OCI-LY1 (cell line): ENCODE measurements around the gene TWF1.
"Not testable (repeated sequence)": the region's sequence is repeated elsewhere in the genome, so short reads cannot be mapped to it uniquely, and the experiment has no call there.

Experiments
- H2AFZ ChIP-seq: fragments of 200-600 bp; sonication (generic), shearing (Covaris generic); 2 replicates; pipeline ENCODE4 v1.6.0; 2014; ENCODE audit warnings: antibody characterized with exemption, mild to moderate bottlenecking, low read length
- H3F3A ChIP-seq: fragments of 200-600 bp; sonication (generic), shearing (Covaris generic); 2 replicates; pipeline ENCODE4 v1.6.0; 2014; ENCODE audit warnings: mild to moderate bottlenecking, antibody characterized with exemption, low read length, moderate library complexity; ENCODE audit not compliant: insufficient read depth
- H3K27ac ChIP-seq: fragments of 200-600 bp; sonication (generic); 2 replicates; pipeline ENCODE4 v1.5.1; 2014; ENCODE audit warnings: low read length, mixed run types, mild to moderate bottlenecking, low read depth; ENCODE audit not compliant: poor library complexity, severe bottlenecking
- H3K27me3 ChIP-seq: fragments of 200-600 bp; sonication (generic); 2 replicates; pipeline ENCODE4 v1.6.0; 2014; ENCODE audit warnings: antibody characterized with exemption, mild to moderate bottlenecking, low read length, moderate library complexity; ENCODE audit not compliant: insufficient read depth
- H3K36me3 ChIP-seq: fragments of 200-600 bp; sonication (generic); 2 replicates; pipeline ENCODE4 v1.6.1; 2014; ENCODE audit warnings: mild to moderate bottlenecking, antibody characterized with exemption, low read length, moderate library complexity, mixed read lengths; ENCODE audit not compliant: insufficient read depth
- H3K4me1 ChIP-seq: fragments of 200-600 bp; sonication (generic); 2 replicates; pipeline ENCODE4 v1.5.1; 2014; ENCODE audit warnings: mild to moderate bottlenecking, low read length, moderate library complexity; ENCODE audit not compliant: insufficient read depth, severe bottlenecking
- H3K4me2 ChIP-seq: fragments of 200-600 bp; sonication (generic), shearing (Covaris generic); 2 replicates; pipeline ENCODE4 v1.6.1; 2014; ENCODE audit warnings: low read length
- H3K4me3 ChIP-seq: fragments of 200-600 bp; sonication (generic); 2 replicates; pipeline ENCODE4 v1.5.1; 2014; ENCODE audit warnings: low read length, low read depth, mild to moderate bottlenecking, mixed read lengths; ENCODE audit not compliant: poor library complexity, severe bottlenecking
- H3K79me2 ChIP-seq: fragments of 200-600 bp; shearing (Covaris generic); 2 replicates; pipeline ENCODE4 v1.6.1; 2016; ENCODE audit warnings: mixed run types, low read length, mixed read lengths; ENCODE audit not compliant: insufficient read depth
- H3K9ac ChIP-seq: fragments of 200-600 bp; sonication (generic), shearing (Covaris generic); 2 replicates; pipeline ENCODE4 v1.6.1; 2014; ENCODE audit warnings: mild to moderate bottlenecking, low read length, mixed read lengths
- H3K9me2 ChIP-seq: fragments of 200-600 bp; sonication (generic), shearing (Covaris generic); 2 replicates; pipeline ENCODE4 v1.6.1; 2014; ENCODE audit warnings: low read depth, mild to moderate bottlenecking, low read length, mixed read lengths
- H3K9me3 ChIP-seq: fragments of 200-600 bp; shearing (Covaris generic); 2 replicates; pipeline ENCODE4 v1.6.1; 2014; ENCODE audit warnings: low read length, mixed read lengths
- H4K20me1 ChIP-seq: fragments of 200-600 bp; sonication (generic), shearing (Covaris generic); 2 replicates; pipeline ENCODE4 v1.6.0; 2016; ENCODE audit warnings: mild to moderate bottlenecking, low read length; ENCODE audit not compliant: insufficient read depth
- EZH2 ChIP-seq: fragments of 200-600 bp; sonication (generic), shearing (Covaris generic); IDR thresholded peaks from 2 replicates; pipeline ENCODE4 v1.8.0; 2017; ENCODE audit warnings: borderline replicate concordance, mixed run types, mild to moderate bottlenecking, antibody characterized with exemption, low read length, moderate library complexity, mixed read lengths
- TF ChIP-seq, protein P1 (sequence below): fragments of 200-600 bp; sonication (generic), shearing (Covaris generic); IDR thresholded peaks from 2 replicates; pipeline ENCODE4 v1.5.1; 2017; ENCODE audit warnings: mild to moderate bottlenecking, antibody characterized with exemption, low read length, moderate library complexity, mixed read lengths

The TWF1 gene

DNA sequence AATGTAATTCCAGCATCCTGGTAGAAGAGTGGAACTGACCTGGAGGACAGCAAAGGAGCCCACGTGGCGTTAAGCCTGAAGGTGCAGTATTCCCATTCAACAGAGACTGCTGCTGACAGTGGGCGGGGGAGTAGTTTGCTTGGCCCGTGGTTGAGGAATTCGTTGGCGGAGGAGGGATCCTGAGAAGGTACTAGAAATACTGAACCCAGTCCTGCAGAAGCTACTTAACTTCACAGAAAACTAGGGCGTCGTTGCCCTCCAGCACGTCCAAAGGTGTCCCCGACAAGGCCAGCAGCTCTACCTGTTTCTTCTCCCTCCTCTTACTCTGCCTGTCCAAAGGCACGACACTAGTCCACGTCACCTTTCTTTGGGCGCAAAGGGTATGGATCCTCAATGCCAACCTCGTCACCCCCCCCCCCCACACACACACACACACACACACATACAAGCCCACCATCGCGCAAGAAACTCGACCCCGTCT, 47.8 kb downstream of the TWF1 start:
- Histone ChIP-seq H3K9ac (peak overlapping the region; percentile 79), H3F3A (no peaks in the 10 kb centered on the region), H3K4me1 (peaks cover 43% of the 10 kb centered on the region), H3K4me2 (peak overlapping the region; percentile 94), H3K9me3 (no peaks in the 10 kb centered on the region), H4K20me1 (no peaks in the 10 kb centered on the region), H3K9me2 (no peaks in the 10 kb centered on the region), H3K27me3 (no peaks in the 10 kb centered on the region), H3K4me3 (peak overlapping the region; percentile 70), H3K36me3 (peaks cover 27% of the 10 kb centered on the region), H3K27ac (peak overlapping the region; percentile 8), H3K79me2 (peaks cover 24% of the 10 kb centered on the region), H2AFZ (no peak overlapping the region)
- TF ChIP-seq EZH2 = no peak
- TF ChIP-seq, protein P1, sequence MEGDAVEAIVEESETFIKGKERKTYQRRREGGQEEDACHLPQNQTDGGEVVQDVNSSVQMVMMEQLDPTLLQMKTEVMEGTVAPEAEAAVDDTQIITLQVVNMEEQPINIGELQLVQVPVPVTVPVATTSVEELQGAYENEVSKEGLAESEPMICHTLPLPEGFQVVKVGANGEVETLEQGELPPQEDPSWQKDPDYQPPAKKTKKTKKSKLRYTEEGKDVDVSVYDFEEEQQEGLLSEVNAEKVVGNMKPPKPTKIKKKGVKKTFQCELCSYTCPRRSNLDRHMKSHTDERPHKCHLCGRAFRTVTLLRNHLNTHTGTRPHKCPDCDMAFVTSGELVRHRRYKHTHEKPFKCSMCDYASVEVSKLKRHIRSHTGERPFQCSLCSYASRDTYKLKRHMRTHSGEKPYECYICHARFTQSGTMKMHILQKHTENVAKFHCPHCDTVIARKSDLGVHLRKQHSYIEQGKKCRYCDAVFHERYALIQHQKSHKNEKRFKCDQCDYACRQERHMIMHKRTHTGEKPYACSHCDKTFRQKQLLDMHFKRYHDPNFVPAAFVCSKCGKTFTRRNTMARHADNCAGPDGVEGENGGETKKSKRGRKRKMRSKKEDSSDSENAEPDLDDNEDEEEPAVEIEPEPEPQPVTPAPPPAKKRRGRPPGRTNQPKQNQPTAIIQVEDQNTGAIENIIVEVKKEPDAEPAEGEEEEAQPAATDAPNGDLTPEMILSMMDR = no peak

DNA sequence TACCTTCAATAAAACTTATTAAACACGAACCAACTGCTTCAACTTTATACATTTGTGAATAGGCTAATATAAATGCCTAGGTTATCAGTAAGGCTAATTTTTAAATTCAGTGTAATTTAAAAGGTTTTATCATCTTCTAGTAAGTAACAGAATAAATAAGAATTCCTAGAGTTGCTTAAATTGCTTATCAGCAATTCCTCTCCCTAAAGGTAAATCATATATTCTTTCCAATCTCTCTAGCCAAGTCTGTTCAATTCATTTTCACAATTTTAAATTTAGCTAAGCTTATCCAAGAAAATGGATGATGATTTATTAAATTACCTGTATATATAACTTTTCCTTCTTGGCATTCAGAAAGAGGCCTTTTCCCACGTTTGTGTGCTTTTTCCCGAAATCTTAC, 52.1 kb downstream of the TWF1 start:
- Histone ChIP-seq H2AFZ (no peak overlapping the region), H3K36me3 (peaks cover 35% of the 10 kb centered on the region), H3K79me2 (peaks cover 7% of the 10 kb centered on the region), H3K27ac (no peak overlapping the region), H3K9me3 (no peaks in the 10 kb centered on the region), H3K4me2 (no peak overlapping the region), H3K4me3 (no peak overlapping the region), H3K27me3 (no peaks in the 10 kb centered on the region), H3F3A (no peaks in the 10 kb centered on the region), H3K9ac (no peak overlapping the region), H3K4me1 (peaks cover 10% of the 10 kb centered on the region), H3K9me2 (no peaks in the 10 kb centered on the region), H4K20me1 (no peaks in the 10 kb centered on the region)
- no peak for TF ChIP-seq EZH2
- TF ChIP-seq, protein P1 = no peak

DNA sequence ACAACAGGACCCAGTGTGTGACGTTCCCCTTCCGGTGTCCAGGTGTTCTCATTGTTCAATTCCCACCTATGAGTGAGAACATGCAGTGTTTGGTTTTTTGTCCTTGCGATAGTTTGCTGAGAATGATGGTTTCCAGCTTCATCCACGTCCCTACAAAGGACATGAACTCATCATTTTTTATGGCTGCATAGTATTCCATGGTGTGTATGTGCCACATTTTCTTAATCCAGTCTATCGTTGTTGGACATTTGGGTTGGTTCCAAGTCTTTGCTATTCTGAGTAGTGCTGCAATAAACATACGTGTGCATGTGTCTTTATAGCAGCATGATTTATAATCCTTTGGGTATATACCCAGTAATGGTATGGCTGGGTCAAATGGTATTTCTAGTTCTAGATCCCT, 54.8 kb downstream of the TWF1 start:
- H3F3A ChIP-seq, H3K4me2 ChIP-seq, H3K27me3 ChIP-seq, H3K4me3 ChIP-seq, H3K9ac ChIP-seq, H3K79me2 ChIP-seq, H3K9me2 ChIP-seq, H3K9me3 ChIP-seq, H3K27ac ChIP-seq, H4K20me1 ChIP-seq, H2AFZ ChIP-seq, H3K4me1 ChIP-seq: not testable (repeated sequence)
- peaks cover 42% of the 10 kb centered on the region for H3K36me3 ChIP-seq

DNA sequence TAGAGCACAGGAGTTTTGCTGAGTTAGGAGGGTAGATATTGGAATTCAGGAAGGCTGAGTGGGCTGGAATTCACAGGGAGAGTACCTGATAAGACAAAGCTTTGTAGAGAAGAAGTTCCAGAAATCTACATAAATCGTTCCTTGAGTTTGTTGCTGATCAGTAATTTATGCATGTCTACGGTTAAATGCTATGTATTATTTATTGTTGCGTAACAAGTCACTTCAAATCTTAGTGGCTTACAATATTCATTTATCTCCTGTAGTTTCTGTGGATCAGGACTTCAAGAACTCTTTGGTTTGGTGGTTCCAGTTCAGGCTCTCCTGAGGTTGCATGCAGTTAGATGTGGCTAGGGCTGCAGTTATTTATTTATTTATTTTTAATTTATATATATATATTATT, 55.3 kb downstream of the TWF1 start:
- no peaks in the 10 kb centered on the region for H4K20me1 ChIP-seq
- H3K9ac ChIP-seq = no peak overlapping the region
- no peaks in the 10 kb centered on the region for H3F3A ChIP-seq
- no peaks in the 10 kb centered on the region for H3K79me2 ChIP-seq
- no peaks in the 10 kb centered on the region for H3K27me3 ChIP-seq
- H3K4me2 ChIP-seq = no peak overlapping the region
- peaks cover 4% of the 10 kb centered on the region; the same call in 1 of the 2 replicates for H3K9me3 ChIP-seq
- peaks cover 45% of the 10 kb centered on the region for H3K36me3 ChIP-seq
- H3K27ac ChIP-seq = no peak overlapping the region
- TF ChIP-seq EZH2 = no peak
- TF ChIP-seq, protein P1 = no peak
- no peaks in the 10 kb centered on the region for H3K4me1 ChIP-seq
- H3K9me2 ChIP-seq = no peaks in the 10 kb centered on the region
- H3K4me3 ChIP-seq = no peak overlapping the region
- no peak overlapping the region for H2AFZ ChIP-seq
